ENCODE data around the gene PTPRG. TPM values are rescaled to one million over a fixed set of nuclear protein-coding genes. Genes with fewer than 3 reads are reported as not detected.

PTPRG gene
- total RNA-seq, 1 experiment from 2014 or later: 32.1 TPM

DNA sequence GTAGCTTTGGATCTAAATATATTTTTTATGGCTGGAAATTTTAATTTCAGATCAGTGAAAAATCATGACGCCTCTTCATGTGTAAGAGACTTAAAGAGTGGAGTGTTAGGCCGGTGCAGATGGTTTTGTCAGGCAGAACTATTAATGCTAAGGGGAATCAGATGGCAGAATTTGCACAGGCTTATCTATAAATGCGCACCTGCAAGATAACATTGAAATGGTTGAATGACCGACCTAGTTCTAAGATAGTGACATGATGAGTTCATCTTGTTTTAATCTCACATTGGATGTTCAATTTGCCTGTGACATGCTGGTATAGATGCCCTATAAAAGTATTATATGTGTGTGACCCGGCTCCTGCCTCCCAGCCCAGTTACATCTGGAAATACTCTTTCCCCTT lies 471.4 kb downstream of the PTPRG start (continued):
- TF ChIP-seq, protein P1, sequence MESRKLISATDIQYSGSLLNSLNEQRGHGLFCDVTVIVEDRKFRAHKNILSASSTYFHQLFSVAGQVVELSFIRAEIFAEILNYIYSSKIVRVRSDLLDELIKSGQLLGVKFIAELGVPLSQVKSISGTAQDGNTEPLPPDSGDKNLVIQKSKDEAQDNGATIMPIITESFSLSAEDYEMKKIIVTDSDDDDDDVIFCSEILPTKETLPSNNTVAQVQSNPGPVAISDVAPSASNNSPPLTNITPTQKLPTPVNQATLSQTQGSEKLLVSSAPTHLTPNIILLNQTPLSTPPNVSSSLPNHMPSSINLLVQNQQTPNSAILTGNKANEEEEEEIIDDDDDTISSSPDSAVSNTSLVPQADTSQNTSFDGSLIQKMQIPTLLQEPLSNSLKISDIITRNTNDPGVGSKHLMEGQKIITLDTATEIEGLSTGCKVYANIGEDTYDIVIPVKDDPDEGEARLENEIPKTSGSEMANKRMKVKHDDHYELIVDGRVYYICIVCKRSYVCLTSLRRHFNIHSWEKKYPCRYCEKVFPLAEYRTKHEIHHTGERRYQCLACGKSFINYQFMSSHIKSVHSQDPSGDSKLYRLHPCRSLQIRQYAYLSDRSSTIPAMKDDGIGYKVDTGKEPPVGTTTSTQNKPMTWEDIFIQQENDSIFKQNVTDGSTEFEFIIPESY (IDR thresholded peaks at IDR 0.05; ENCODE audit: extremely low read depth, insufficient replicate concordance, low read length): no peak
- TF ChIP-seq, protein P2, sequence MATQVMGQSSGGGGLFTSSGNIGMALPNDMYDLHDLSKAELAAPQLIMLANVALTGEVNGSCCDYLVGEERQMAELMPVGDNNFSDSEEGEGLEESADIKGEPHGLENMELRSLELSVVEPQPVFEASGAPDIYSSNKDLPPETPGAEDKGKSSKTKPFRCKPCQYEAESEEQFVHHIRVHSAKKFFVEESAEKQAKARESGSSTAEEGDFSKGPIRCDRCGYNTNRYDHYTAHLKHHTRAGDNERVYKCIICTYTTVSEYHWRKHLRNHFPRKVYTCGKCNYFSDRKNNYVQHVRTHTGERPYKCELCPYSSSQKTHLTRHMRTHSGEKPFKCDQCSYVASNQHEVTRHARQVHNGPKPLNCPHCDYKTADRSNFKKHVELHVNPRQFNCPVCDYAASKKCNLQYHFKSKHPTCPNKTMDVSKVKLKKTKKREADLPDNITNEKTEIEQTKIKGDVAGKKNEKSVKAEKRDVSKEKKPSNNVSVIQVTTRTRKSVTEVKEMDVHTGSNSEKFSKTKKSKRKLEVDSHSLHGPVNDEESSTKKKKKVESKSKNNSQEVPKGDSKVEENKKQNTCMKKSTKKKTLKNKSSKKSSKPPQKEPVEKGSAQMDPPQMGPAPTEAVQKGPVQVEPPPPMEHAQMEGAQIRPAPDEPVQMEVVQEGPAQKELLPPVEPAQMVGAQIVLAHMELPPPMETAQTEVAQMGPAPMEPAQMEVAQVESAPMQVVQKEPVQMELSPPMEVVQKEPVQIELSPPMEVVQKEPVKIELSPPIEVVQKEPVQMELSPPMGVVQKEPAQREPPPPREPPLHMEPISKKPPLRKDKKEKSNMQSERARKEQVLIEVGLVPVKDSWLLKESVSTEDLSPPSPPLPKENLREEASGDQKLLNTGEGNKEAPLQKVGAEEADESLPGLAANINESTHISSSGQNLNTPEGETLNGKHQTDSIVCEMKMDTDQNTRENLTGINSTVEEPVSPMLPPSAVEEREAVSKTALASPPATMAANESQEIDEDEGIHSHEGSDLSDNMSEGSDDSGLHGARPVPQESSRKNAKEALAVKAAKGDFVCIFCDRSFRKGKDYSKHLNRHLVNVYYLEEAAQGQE (IDR thresholded peaks at IDR 0.05; ENCODE audit: low read depth): no peak
- no peak for TF ChIP-seq CEBPB (IDR thresholded peaks at IDR 0.05; ENCODE audit: low read depth)
- no peak for TF ChIP-seq TCF7L2 (IDR thresholded peaks at IDR 0.05; ENCODE audit: borderline replicate concordance, extremely low read depth, insufficient read depth, insufficient read length)

DNA sequence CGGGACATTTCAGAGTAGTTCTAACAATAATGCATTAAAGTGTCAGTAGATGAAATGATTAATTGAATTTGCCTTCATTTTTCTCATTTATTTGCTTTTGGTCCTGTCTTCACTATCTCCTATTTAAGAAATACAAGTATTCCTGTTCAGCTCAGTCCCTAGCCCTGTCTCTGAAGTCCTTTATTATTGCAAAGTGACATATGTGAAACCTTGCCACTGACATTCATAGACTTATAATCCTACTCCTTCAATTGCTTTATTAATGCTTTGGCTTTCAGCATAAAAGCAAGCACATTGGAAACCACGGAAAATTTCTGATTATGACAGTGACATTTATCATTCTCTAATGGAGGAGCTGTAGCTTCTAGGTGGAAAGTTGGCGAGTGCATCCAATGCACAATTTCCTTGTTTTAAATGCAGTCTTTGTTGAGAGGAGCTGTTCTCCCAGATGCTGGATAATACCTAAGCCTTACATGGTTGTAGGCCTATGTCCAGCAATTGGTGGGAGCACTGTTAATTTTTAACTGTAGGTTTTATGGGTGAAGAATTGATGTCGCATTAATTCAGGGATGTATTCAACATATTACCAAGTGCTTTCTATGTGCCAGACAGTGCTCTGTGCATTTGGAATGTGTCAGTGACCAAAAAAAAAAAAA lies 474.2 kb downstream of the PTPRG start:
- H3K4me2 ChIP-seq (ENCODE audit: low read length): no peak overlapping the region
- no peaks in the 10 kb centered on the region for H3K27me3 ChIP-seq (ENCODE audit: insufficient read depth, low read length)
- CTCF ChIA-PET: no interaction called here
- no peaks in the 10 kb centered on the region for H3K36me3 ChIP-seq (ENCODE audit: control insufficient read depth in 1 of 2, insufficient read depth in 2 of 2, low read length in 2 of 2)
- no peak overlapping the region for H2AFZ ChIP-seq (ENCODE audit: low read depth, low read length, poor library complexity, severe bottlenecking)
- no peak for ATAC-seq
- no peaks in the 10 kb centered on the region for H4K20me1 ChIP-seq (ENCODE audit: insufficient read depth)
- no peak overlapping the region for H3K4me3 ChIP-seq (replicated peaks in 1 of 2; ENCODE audit: low read depth in 1 of 2, low read length in 2 of 2)
- RAD21 ChIA-PET (ENCODE audit: low non-redundant PET in 1 of 2, low total read pairs in 2 of 2, uncharacterized antibody in 2 of 2, unreplicated experiment in 2 of 2): no interaction called here
- no peaks in the 10 kb centered on the region for H3K9me2 ChIP-seq (ENCODE audit: insufficient read depth)
- BruUV-seq (replicated peaks): no TSS peak
- no peaks in the 10 kb centered on the region for H3K4me1 ChIP-seq (ENCODE audit: control insufficient read depth in 1 of 2, insufficient read depth in 2 of 2, low read length in 2 of 2)
- TF ChIP-seq, protein P3, sequence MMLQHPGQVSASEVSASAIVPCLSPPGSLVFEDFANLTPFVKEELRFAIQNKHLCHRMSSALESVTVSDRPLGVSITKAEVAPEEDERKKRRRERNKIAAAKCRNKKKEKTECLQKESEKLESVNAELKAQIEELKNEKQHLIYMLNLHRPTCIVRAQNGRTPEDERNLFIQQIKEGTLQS (IDR thresholded peaks at IDR 0.05): no peak
- TF ChIP-seq SRF (IDR thresholded peaks at IDR 0.05; ENCODE audit: low read depth) (no peak), RAD21 (IDR thresholded peaks at IDR 0.05; ENCODE audit: low read depth) (no peak)
- no peaks in the 10 kb centered on the region for H3K79me2 ChIP-seq (ENCODE audit: insufficient read depth, low read length)
- intact Hi-C loops (cut with micrococcal nuclease): no loop called here
- H3K9me3 ChIP-seq (ENCODE audit: control insufficient read depth in 1 of 2, insufficient read depth in 1 of 2, low read depth in 1 of 2, low read length in 2 of 2): no peaks in the 10 kb centered on the region
- H3K27ac ChIP-seq (ENCODE audit: low read depth, low read length): no peak overlapping the region
- POLR2A ChIA-PET: no interaction called here
- H3K9ac ChIP-seq (ENCODE audit: low read length): no peak overlapping the region
- no peak for DNase-seq (ENCODE audit: low read depth, low spot score)
